Measurements from ENCODE around the gene METTL8.
"Not testable (repeated sequence)": the region's sequence is repeated elsewhere in the genome, so short reads cannot be mapped to it uniquely, and the experiment has no call there.

The METTL8 gene

DNA sequence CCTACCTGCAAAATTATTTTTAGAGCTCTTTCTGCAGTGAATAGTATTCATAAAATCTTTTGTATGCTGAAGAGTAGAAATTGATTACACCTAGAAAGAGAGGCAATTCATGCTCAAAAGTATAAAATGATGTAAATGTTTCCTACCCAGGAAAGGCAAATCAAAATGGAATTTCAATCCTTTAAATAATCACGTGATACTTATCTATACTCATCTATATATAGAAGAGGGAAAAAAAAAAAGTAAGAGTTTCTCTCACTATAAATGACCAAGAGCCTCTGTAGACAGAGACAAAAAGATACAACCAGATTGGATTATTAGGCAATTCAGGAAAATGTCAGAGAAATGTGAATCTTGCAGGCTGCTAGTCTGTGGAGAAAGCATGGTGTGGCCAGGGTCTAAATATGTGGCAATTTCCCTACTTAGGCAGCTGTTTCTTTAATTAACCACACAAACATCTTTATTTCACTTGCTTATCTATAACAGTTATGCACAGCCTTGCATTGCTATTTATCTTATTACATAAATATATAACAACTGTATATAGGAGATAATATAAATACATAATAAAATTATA lies 39.5 kb downstream of the METTL8 start:
- peak; percentile 63 to 76 for DNase-seq

DNA sequence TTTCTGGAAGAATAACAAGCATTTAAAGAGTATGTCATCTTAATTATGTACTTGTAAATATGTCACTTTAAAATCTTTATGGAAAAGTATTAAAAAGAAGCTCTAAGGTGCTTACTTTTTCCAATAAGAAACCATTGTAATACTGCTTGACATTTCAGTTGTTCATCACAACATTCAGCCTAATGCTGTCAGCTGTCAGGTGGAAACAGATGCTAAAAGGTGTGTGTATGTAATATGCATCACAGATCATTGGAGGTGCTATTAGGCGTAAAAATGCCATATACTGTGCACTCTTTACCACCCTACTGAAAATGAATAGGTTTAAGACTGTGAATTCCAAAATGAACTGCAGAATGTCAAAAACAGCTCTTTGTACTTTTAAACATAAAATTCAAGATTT lies 40.3 kb downstream of the METTL8 start:
- DNase-seq, result no peak

DNA sequence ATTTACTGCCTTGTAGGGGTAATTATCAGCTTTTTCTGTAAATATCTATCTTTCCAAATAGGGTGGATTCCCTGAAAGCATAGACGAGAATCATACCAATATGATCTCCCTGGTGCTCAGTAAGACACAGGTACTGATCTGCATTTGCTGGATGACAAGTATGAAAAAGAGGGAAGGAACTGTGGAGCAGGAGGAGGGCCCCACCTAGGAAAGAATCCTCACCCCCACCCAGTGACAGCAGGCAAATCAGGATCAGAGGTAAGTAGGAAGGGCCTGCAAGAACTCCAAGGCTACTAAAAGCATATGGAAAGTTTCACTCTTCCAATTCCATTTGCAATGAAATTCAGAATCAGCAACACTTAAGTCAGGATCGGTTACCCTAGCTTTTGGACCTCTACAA lies 42.3 kb downstream of the METTL8 start:
- no peak for DNase-seq

DNA sequence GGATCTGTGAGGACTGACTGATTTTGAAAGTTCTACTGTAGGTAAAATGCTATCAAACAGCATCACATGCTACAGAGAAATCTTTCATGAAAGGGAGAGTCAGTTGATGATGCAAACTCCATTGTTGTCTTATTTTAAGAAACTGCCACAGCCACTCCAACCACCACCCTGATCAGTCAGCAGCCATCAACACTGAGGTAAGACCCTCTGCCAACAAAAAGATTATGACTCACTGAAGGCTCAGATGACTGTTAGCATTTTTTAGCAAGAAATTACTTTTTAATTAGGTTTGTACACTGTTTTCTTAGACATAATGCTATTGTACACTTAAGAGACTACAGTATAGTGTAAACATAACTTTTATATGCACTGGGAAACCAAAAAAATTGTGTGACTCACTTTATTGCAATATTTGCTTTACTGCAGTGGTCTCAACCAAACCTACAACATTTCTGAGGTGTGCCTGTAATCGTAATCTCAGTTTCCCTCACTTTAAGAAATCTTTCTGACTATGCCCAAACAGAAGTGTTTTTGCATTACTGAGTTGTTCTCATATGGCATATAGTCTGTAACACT lies 42.8 kb downstream of the METTL8 start:
- no peak for DNase-seq

DNA sequence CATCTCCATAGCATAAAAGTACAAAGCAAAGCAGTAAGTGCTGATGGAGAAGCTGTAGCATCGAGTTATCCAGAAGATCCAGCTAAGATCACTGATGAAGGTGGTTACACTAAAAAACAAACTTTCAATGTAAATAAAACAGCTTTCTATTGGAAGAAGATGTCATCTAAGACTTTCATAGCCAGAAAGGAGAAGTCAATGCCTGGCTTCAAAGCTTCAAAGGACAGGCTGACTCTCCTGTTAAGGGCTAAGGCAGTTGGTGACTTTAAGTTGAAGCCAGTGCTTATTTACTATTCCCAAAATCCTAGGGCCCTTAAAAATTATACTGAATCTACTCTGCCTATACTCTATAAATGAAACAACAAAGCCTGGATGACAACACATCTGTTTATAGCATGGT lies 44.0 kb downstream of the METTL8 start:
- DNase-seq, result no peak

DNA sequence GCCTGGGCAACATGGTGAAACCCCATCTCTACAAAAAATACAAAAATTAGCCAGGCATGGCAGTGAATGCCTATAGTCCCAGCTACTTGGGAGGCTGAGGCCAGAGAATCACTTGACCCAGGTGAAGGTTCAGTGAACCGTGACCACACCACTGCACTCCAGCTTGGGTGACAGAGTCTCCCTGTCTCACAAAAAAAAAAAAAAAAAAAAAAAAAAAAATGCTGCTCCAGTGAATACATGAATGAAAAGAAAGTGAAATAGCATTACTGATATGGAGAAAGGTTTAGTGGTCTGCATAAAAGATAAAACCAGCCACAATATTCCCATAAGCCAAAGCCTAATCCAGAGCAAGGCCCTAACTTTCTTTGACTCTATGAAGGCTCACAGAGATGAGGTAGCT lies 44.5 kb downstream of the METTL8 start:
- no peak for DNase-seq

DNA sequence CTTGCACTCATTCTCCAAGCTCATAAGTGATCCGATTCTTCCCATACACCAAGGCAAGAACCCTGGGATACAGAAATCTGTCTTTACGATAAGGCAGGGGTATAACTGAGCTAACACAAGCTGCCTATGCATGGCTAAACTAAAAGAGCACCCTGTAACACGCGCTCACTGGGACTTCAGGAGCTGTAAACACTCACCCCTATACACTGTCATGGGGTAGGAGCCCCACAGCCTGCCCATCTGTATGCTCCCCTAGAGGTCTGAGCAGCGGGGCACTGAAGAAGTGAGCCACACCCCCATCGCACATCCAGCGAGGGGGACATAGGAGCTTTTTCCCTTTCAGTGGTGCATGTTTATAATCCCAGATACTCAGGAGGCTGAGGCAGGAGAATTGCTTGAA lies 46.7 kb downstream of the METTL8 start:
- DNase-seq, result no peak

DNA sequence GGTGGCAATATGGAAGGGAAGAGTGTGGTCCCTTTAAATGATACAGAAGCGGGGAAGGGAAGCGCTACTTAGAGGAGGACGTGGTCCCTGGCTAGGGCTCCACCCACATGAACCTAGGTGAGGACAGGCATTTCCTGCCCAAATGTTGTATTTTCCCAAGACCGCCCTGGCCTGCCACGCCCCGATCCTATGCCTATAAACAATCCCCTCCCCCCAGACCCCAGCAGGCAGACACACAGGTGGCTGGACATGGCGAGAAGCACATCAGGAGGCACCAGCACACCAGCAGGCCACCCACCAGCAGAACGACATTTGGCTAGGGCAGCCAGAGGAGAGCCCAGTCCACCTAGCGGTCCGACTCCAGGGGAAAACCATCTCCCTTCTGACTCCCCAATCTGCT lies 47.2 kb downstream of the METTL8 start:
- no peak for DNase-seq

DNA sequence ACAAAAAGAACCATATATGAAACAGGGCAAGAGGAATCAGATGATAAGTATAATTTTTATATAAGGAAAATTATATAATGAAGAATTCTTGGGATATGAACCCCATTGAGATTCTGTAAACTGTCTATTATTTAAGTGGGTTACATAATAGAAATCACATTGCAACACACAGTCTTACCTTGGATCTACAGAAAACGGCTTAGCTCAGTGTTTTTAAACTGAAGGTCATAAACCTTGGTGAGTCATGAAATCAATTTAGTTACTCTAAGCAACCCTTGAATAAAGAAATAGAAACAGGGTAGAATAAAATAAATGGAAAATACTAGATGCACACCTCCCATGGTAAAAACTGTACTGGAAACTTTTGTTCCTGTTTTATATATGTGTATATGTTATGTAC lies 50.7 kb downstream of the METTL8 start:
- DNase-seq, result no peak

DNA sequence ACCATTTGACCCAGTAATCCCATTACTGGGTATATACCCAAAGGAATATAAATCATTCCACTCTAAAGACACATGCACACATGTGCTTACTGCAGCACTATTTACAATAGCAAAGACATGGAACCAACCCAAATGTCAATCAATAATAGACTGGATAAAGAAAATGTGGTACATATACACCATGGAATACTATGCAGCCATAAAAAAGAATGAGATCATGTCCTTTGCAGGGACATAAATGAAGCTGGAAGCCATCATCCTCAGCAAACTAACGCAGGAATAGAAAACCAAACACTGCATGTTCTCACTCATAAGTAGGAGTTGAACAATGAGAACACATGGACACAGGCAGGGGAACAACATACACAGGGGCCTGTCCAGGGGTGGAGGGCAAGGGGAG lies 51.6 kb downstream of the METTL8 start:
- DNase-seq, result not testable (repeated sequence)

DNA sequence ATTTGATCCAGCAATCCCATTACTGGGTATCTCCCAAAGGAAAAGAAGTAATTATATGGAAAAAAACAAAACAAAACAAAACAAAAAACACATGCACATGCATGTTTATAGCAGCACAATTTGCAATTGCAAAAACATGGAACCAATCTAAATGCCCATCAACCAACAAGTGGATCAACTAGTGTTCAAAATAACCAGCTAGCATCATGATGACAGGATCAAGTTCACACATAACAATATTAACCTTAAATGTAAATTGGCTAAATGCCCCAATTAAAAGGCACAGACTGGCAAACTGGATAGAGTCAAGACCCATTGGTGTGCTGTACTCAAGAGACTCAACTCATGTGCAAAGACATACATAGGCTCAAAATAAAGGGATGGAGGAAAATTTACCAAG lies 55.9 kb downstream of the METTL8 start:
- DNase-seq, result not testable (repeated sequence)

DNA sequence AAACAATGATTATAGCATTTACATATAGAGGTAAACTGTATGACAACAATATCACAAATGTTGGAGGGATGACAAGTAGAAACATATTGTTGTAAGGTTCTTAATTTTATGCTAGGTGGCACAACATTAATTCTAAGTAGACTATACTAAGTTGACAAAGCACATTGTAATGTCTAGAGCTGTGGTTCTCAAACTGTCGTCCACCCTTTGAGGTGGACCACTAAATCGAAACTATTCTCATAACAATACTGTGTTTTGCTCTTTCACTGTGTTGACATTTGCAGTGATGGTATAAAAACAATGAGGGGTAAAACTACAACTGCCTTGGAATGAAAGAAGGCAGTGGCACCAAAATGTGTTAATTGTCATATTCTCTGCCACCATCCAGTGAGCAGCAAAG lies 66.1 kb downstream of the METTL8 start:
- DNase-seq, result no peak

DNA sequence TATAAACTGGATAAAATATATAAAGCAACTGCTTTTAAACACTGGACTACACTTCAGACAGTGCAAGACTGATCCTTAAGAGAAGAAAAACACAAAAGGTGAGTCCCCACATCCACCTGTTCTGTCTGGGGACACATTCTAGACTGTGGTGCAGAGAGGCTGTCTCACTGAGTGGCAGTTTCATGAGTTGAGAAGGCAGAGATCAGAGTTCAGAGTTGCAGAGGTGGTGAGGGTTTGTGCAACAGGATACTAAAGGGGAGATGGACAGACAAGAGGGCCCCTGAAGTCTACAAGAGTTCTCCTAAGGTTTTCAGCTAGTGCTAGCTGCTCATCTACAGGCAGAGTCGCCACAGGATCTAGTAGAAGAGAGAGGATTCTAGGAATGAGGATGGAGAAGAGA lies 68.0 kb downstream of the METTL8 start:
- DNase-seq, result no peak

DNA sequence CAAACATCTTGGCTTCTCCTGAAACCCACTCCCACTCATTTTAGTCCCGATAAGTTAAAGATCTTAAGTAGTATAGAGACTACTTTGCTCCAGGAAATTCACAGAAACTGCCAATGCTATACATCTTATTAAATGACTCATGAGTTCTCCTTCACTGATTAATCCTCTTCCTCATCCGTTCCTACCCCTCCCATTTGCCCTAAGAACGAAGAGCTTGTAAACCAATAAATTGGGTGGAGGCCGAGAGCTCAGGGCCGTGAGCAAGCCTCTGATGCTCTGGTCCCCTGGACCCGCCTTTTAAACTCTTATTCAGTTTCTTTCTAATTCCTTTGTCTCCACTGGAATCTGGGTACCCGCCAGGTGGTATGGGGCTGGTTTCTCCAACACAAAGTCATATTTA lies 68.6 kb downstream of the METTL8 start:
- DNase-seq, result no peak

DNA sequence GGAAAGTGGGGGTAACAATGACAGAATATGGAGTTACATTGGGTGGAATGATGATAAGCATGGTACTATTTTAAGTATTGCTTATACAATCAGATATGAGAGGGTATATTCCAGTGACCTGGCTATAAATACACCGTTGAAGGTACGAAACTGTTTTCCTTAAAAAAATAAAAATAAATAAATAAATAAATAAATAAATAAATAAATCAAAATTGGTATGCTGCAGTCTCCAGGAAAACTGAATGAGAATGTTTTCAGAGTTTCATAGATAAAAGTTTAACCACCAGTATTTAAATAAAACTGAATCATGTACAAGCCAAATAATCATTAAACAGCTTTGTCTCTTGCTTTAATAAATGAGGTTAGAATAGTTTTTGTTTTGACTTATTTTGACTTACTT lies 71.4 kb downstream of the METTL8 start:
- DNase-seq, result no peak

DNA sequence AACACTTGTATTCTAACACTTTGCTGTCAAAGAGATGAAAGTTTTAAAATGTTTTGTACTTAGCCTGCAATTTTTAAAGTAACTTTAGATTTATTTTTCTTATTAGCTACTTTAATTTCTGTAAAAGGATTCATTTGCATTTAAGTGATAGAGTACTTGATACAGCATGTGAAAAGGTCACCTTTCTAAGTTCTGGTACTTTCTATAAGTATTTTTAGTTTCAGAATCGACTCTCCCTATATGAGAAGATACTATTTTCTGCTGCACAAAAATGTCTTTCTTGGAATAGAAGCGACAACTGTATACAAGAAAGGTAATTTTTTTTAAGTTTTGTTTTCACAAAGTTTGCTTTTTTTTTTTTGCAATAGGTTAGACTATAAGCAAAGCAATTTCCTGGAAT lies 72.9 kb downstream of the METTL8 start:
- DNase-seq, result no peak

DNA sequence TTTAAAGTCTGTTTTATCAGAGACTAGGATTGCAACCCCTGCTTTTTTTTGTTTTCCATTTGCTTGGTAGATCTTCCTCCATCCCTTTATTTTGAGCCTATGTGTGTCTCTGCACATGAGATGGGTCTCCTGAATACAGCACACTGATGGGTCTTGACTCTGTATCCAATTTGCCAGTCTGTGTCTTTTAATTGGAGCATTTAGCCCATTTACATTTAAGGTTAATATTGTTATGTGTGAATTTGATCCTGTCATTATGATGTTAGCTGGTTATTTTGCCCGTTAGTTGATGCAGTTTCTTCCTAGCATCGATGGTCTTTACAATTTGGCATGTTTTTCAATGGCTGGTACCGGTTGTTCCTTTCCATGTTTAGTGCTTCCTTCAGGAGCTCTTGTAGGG lies 80.0 kb downstream of the METTL8 start:
- DNase-seq, result not testable (repeated sequence)

DNA sequence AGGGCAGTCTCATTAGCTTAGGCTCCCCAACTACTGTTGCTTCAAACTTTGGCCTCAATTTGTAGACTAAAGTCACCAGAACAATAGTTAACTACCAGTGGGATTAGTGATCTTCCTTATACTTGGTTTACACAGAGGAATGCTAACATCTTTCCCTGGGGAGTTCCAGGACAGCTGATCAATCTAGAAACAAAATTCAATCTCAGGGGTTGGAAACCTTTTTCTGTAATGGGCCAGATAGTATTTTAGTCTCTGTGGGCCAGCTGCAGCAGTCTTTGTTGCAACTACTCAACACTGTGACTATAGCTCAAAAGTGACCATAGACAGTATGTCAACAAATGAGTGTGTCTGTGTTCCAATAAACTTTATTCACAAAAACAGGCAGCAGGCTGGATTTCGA lies 85.7 kb downstream of the METTL8 start:
- DNase-seq, result no peak

DNA sequence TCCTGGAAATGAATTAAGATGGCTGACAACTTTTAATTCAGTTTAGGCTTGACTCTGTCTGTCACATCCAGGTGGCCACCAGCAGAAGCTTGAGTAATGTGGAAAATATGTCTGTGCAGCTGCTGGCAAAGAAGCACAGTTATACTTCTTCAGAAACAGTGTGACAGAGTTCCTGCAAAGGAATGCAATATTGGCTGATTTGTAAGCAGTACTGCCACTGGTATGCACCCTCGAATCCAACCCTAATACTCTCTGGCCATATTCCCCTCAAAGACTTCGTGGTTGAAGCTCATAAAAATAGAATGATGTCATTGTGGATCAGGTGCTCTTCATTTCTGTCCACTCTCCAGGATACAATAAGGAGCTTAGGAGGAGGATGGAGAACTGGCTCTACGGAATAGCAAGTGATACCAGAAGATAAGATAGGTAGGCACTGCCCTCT lies 86.2 kb downstream of the METTL8 start:
- DNase-seq, result peak; percentile 50 to 65

DNA sequence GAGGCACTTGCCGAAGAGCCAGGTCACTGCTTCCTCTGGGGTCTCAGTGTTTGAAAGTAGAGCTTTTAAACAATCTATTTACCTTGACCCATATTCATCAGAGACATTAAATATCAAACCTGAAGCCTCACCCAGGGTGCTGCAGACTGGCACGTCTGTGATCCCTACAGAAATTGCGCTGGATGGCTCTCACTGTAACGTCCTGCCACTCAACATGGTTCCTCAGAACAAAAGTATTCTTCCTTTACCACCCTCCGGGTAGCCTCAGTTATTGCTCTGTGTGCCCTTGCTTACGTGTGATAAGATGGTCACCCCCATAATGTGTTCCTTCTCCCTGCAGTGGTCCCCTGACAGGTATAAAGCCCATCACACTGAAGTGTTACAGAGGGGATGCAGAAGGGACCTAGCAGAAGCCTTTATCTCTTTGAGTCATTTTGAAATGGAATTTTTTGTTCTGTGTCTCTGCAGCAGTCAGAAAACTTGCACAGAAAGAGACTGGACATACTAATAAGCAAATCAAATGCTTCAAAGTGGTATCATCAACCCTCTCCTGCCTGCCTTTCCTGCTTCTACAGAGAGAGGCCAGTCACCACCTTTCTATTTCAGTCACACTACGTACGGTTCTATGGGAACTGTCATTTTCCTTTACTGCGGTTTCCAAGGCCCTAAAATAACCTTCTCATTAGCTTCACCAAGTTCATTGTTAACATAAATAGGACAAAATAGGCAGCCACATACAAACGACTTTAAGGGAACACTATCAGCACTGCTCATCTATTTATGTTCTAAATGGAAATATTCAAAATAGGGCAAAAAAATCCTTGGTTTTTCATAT lies 86.8 kb downstream of the METTL8 start:
- DNase-seq, result peak; percentile 81 to 85

DNA sequence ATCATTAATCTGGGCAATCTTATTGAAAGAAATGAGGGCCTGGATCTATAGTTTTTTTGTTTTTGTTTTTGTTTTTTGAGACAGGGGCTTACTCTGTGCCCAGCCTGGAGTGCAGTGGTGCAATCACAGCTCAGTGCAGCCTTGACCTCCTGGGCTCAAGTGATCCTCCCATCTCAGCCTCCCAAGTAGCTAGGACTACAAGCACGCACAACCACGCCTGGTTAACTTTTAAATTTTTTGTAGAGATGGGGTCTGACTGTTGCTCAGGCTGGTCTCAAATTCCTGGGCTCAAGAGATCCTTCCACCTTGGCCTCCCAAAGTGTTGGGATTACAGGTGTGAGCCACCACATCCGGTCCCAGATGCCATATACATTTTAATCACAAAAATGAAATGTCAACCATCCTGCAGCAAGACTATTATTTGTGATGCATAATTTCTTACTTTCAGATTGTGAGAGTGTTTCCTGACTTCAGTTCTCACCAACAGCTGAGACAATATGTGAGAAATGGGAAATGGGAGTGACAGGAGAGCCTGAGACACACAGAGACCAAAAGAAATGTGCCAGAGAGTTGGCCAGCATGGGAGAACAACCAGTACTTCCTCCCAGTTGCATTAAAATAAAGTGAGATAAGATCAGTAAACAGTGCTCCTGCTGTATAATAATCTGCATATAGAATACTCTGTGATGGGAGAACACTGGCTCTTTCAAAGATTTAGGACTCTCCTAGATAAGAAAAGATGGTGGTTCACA lies 87.6 kb downstream of the METTL8 start:
- peak; percentile 27 to 52 for DNase-seq

DNA sequence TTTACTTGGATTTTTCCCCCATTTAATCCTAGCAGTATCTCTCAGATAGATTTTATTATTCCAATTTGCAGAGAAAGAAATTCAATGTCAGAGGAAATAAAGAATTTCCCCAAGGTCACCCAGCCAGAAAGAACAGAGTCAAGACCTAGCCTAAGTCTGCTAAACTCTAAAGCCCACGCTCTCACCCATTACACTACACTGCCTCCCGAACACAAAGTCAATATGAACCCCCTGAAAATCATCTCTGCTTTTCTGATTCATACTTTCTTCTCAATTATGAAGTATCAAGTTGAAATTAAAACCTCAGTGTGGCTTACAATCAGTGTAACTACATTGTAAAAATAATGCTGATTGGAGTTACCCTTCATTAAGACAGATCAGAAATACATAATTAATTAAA lies 89.6 kb downstream of the METTL8 start:
- DNase-seq, result no peak

DNA sequence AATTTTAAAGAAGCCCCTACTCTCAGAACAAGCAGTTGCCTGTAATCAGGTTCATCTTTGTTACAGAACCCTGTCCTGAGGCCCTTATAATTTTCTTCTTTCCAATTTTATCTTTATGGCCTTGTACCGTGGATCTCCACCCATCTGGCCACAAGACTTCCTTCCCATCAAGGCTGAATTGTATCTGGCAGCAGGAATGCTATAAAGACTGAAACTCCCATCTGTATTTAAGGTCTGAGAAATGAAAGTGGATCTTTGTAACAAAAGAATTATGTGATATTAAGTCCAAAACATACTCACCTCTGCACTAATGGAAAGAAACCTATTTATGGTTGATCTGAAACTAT lies 91.8 kb downstream of the METTL8 start:
- DNase-seq, result peak; percentile 52 to 57
